ENCODE results near the gene THSD7A. TPM values are rescaled to one million over a fixed set of nuclear protein-coding genes. Genes with fewer than 3 reads are reported as not detected.

The THSD7A gene
- total and polyA plus RNA-seq, 9 of the 15 experiments (the other 6 are each of a cell fraction or from before 2014, with no cell fraction given) = 0.01 to 0.02 TPM; not detected in 7

GRCh38 chr7:11424006-11424405, 408.0 kb downstream of the THSD7A start:
- Histone ChIP-seq H3K9ac (ENCODE audit: insufficient read depth in 1 of 2, low read depth in 2 of 2, low read length in 2 of 2) (no peak overlapping the region), H3K9me1 (ENCODE audit: control insufficient read depth, insufficient read depth, low read length) (no peaks in the 10 kb centered on the region), H4K20me1 (replicated peaks; ENCODE audit: control insufficient read depth, insufficient read depth, low read length) (no peaks in the 10 kb centered on the region), H3K79me2 (ENCODE audit: control insufficient read depth, insufficient read depth, low read length) (no peaks in the 10 kb centered on the region), H3K4me2 (ENCODE audit: insufficient read depth, low read length) (no peak overlapping the region), H3K36me3 (ENCODE audit: control insufficient read depth, insufficient read depth, low read length) (no peaks in the 10 kb centered on the region), H2AFZ (ENCODE audit: low read depth, low read length) (no peak overlapping the region), H3K4me1 (replicated peaks in 1 of 2; ENCODE audit: control insufficient read depth in 2 of 2, insufficient read depth in 2 of 2, low read length in 2 of 2) (no peaks in the 10 kb centered on the region), H3K9me3 (replicated peaks; ENCODE audit: control insufficient read depth, insufficient read depth, low read depth, low read length) (no peaks in the 10 kb centered on the region), H3K4me3 (no peak overlapping the region), H3K27ac (ENCODE audit: extremely low read depth, low read depth, low read length) (no peak overlapping the region), H3K27me3 (ENCODE audit: control insufficient read depth in 2 of 2, insufficient read depth in 2 of 2, low read length in 2 of 2) (no peaks in the 10 kb centered on the region)
- BruUV-seq (replicated peaks) = no TSS peak
- ChIA-PET POLR2A (no interaction called here), CTCF (ENCODE audit: low intra/inter-chr PET ratio) (no interaction called here)
- intact Hi-C loops (cut with micrococcal nuclease) (loop anchor here (10.0 kb wide), 1 partner anchor 641 kb away; no protein-coding TSS in a partner anchor), in situ Hi-C loops (cut with MboI) (loop anchor here (25.0 kb wide), 1 partner anchor 1063 kb away; no protein-coding TSS in a partner anchor)
- DNase-seq (ENCODE audit: extremely low read depth in 1 of 4, low spot score in 3 of 4) (no peak), FAIRE-seq (no peak), ATAC-seq (no peak)
- WGBS (ENCODE audit: insufficient coverage, low coverage, missing lambda C conversion rate) = 0% methylated on average over 2 of the region's 2 CpGs
- TF ChIP-seq ZNF165 (CRISPR knock-in tag; IDR thresholded peaks at IDR 0.05; ENCODE audit: borderline replicate concordance) = no peak
- no peak for TF ChIP-seq HMG20A (CRISPR knock-in tag; conservative IDR thresholded peaks at IDR 0.05)
- TF ChIP-seq STAT6 (CRISPR knock-in tag; IDR thresholded peaks at IDR 0.05) = no peak
- TF ChIP-seq POLR2B (IDR thresholded peaks at IDR 0.05; ENCODE audit: low read depth, partially characterized antibody) = no peak
- no peak for TF ChIP-seq SRSF9 (IDR thresholded peaks at IDR 0.05; ENCODE audit: borderline replicate concordance, low read depth, low read length)
- TF ChIP-seq, protein P1, sequence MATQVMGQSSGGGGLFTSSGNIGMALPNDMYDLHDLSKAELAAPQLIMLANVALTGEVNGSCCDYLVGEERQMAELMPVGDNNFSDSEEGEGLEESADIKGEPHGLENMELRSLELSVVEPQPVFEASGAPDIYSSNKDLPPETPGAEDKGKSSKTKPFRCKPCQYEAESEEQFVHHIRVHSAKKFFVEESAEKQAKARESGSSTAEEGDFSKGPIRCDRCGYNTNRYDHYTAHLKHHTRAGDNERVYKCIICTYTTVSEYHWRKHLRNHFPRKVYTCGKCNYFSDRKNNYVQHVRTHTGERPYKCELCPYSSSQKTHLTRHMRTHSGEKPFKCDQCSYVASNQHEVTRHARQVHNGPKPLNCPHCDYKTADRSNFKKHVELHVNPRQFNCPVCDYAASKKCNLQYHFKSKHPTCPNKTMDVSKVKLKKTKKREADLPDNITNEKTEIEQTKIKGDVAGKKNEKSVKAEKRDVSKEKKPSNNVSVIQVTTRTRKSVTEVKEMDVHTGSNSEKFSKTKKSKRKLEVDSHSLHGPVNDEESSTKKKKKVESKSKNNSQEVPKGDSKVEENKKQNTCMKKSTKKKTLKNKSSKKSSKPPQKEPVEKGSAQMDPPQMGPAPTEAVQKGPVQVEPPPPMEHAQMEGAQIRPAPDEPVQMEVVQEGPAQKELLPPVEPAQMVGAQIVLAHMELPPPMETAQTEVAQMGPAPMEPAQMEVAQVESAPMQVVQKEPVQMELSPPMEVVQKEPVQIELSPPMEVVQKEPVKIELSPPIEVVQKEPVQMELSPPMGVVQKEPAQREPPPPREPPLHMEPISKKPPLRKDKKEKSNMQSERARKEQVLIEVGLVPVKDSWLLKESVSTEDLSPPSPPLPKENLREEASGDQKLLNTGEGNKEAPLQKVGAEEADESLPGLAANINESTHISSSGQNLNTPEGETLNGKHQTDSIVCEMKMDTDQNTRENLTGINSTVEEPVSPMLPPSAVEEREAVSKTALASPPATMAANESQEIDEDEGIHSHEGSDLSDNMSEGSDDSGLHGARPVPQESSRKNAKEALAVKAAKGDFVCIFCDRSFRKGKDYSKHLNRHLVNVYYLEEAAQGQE (IDR thresholded peaks at IDR 0.05; ENCODE audit: borderline replicate concordance) = no peak
- TF ChIP-seq, protein P1 (CRISPR knock-in tag; IDR thresholded peaks at IDR 0.05; ENCODE audit: low read depth) = no peak
- no peak for TF ChIP-seq PATZ1 (CRISPR knock-in tag; IDR thresholded peaks at IDR 0.05; ENCODE audit: borderline replicate concordance)
